Endometrial microvascular endothelial cells (primary cell): ENCODE results near the gene MRFAP1. TPM values are rescaled to one million over a fixed set of nuclear protein-coding genes. Genes with fewer than 3 reads are reported as not detected.

Experiments used
- in situ Hi-C: cut with HindIII; loops from 2 replicates; pipeline ENCODE4 v1.10.0; 2017; ENCODE audit warnings: low sequenced_read_pairs, low pct_unique_long_range_greater_than_20kb; ENCODE audit errors: inconsistent ontology term
- total RNA-seq: library from RNA; depleted of rRNA; stranded (reverse); fragments of >200 nt; gene quantifications from one replicate; pipeline ENCODE4 v1.2.3, GENCODE V29; 2015; ENCODE audit errors: inconsistent ontology term

Gene MRFAP1
- total RNA-seq, 1 donor from 2014 or later, result 355 TPM

DNA sequence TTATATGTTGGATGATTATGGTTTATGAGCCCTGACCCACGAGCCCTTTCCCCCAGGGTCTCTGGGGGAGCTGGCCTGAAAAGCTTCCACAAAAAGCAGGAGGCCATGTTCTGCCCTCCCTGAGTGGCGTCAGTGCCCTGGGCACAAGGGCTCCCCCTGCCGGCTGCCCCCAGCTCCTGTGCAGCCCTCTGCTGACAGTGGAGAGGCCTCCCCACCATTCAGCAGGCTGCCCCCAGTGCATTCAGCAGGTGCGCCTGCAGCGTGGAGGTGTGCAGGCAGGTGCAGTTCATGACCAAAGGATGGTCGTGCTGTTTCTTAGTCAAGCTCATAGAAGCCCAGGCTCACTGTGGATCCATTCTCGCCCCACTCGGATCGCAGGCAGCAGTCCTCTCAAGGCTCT is 40.7 kb downstream of the MRFAP1 start:
- in situ Hi-C loops, result no loop called here

DNA sequence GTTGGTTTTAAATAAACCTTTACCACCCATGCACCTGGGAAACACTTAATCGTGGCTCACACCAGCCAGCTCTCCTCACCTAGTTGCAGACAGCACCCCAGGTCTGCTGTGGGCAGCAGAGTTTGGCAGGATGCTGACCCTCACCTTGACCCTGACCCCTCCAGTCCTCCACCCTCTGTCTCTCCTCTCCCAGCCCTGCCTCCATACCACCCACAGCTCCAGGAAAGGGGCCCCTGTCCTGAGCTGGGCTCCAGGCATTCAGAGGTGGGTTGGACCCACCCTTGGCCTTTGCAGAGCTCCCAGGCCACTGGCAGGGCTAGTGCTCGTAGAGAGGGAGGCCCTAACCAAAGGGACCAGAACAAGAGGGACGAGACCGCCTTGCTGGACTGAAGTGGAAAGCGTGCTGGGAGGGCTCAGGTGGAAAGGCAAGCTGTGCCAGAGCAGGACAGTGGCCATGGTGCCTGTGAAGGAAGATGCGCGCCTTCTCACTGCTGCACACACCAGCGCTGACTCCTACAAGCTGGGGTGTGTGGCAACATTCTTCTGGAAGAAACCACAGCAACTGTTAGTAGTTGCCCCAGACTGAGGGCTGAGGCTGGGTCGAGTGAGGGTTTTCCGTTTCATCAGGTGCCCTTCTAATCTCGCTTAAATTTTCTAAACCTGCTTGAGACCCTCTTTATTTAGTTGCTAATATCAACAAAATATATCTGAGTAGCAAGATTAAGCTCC is 42.5 kb downstream of the MRFAP1 start:
- in situ Hi-C loops, result no loop called here

DNA sequence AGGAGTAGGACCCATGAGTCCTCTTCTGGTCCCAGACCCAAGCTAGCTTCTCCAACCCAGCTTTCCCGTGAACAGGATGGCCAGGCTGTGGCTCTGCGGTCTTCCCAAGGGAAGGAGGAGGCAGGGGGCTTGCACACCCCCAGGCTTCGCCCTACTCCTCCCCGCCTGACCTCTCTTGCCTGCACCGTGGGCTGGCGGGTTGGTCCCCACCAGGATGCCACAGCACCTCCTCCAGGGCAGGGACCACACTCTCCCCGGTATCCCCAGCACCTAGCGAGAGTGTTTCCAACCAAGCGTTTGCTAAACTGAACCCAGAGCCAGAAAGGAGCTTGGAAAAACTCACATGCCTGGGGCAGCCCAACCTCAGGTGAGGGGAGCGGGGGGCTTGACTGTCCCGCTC is 44.2 kb downstream of the MRFAP1 start:
- in situ Hi-C loops, result no loop called here

DNA sequence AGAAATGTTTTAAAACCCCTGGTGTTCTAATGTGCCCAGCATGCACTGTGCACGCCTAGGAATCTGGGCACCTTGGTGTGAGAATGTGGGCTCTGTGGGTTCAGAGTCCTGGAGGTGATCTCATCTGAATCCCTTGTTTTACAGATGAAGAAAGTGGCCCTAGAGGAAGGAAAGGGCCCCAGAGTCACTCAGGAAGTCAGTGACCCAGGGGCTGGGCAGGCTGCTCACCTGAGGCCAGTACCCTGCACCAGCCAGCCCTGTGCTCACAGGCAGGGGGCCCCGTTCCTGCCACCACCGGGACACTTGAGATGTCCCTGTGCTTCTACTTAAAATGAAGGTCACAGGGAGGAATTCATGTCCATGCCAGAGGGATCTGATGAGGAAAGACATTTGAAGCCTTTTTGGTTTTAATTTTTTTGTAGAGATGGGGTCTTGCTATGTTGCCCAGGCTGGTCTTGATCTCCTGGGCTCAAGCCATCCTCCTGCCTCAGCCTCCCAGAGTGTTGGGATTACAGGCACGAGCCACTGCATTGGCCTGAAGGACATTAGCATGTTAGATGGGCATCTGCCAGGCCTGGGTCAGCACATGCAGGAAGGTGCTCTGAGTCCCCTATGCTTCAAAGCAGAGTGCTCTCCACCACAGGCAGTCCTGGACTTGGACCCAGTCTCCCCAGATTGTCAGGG is 45.8 kb downstream of the MRFAP1 start:
- in situ Hi-C loops, result no loop called here

DNA sequence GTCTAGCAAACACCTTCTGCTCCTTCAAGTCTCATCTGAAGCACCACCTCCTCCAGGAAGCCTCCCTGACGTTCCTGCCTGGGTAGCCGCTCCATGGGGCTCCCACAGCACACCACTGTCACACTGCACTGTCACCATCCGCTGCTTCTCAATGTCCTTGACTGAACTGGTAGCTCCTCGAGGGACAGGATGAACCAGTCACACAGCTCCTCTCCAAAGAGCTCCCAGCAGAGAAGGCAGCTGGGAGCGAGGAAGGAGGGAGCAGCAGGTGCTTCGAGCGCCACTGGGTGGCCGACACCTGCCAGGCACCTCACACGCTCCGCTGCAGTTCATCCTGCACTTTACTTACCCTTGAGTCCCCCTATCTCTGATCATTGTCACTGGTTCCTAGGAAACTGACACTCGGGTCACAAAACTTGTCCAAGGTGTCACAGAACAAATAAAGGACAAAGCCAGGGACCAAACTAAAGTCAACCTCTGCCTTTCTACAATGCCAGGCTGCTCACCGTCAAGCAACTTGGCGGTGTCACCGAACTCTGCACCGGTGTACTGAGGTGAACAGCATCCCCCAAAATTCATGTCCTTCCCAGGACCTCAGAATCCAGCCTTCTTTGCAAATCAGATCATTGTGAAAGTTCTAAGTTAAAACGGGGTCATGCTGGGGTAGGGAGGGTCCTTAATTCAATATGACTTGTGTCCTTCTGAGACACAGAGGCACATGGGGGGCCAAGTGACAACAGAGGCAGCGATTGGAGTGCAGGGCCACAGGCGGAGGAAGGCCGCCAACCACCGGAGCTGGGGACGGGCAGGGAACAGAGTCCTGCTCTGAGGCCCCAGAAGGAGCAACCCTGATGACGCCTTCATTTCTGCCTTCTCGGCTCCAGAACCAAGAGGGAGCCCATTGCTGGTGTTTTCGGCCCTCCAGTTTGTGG is 47.7 kb downstream of the MRFAP1 start:
- in situ Hi-C loops, result no loop called here

DNA sequence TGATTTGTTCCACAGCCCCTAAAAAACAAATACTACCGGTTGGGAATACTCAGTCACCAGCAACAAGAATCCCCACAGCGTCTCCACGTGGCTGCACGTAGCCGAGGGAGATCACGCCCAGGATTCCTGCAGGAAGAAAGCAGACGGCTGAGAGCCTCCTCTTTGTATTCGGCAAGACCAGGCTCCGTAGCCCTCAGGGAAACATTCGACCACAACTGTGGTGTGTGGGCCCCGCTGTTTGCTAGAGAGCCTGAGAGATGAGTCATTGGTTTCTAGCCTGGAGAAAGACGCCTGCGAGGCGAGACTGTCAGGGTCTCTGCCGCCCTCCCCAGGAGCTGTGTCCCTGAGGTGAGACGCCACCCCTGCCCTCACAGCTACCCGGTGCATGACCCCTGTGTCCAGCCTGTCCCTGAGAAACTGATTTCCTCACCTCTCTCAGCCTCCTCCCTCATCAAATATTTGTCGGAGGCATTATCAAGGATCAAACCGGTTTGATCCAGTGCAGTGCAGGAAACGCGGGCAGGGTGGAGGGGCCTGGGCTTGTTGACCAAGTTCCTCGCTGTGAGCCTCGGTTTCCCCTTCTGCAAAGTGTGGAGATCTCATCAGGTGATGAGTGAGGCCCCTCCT is 48.5 kb downstream of the MRFAP1 start:
- in situ Hi-C loops, result no loop called here

DNA sequence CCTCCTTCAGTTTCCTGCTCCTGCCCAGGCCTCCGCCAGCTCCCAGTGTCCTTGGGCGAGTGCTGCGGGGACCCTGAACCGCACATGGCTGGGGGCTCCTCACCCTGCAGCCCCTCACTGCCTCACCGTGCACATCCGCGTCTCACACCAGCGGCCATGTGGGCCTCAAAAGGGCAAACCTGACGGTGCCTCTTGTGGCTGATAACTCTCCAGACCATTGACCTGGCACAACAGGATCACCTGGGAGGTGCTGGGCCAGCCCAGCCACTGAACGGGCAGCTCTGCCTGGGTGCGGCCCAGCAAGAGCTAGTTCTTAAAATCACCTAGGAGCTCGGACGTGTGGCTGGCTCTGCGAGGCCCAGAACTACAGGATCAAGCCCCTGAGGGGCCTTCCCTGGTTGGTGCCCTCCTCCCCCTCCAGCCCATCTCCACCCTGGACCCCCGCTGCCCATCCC is 49.0 kb downstream of the MRFAP1 start:
- in situ Hi-C loops, result no loop called here

Other genes with a start within 250 kb of the MRFAP1 start
- gene PPP2R2C, start 168.1 kb upstream of the MRFAP1 start, total RNA-seq, result not detected
- gene MAN2B2, start 65.5 kb upstream of the MRFAP1 start, total RNA-seq, result 20.4 TPM
- not detected for gene S100P, start 53.2 kb downstream of the MRFAP1 start, total RNA-seq
- gene MRFAP1L1, start 69.2 kb downstream of the MRFAP1 start, total RNA-seq, result 48.1 TPM
- gene BLOC1S4, start 75.5 kb downstream of the MRFAP1 start, total RNA-seq, result 10.1 TPM
- 7.4 TPM for gene KIAA0232, start 142.0 kb downstream of the MRFAP1 start, total RNA-seq